A549 (cell line): ENCODE measurements around the gene SP140L.

Experiments
- MAZ ChIP-seq: fragments of 150-350 bp; IDR thresholded peaks from 2 replicates; pipeline ENCODE4 v1.6.1; 2014; ENCODE audit warnings: antibody characterized with exemption, low read depth, low read length, borderline replicate concordance
- RFX5 ChIP-seq: fragments of 450-650 bp; IDR thresholded peaks from 2 replicates; pipeline ENCODE4 v1.7.1; 2014; ENCODE audit warnings: antibody characterized with exemption, mild to moderate bottlenecking, moderate library complexity
- TF ChIP-seq, protein P1 (sequence below): fragments of >200 bp; sonication (Bioruptor Twin); formaldehyde crosslinking; IDR thresholded peaks from 3 replicates; pipeline ENCODE4 v1.5.1; 2016
- TF ChIP-seq, protein P2 (sequence below): fragments of 150-350 bp; IDR thresholded peaks from 2 replicates; pipeline ENCODE4 v1.6.1; 2014; ENCODE audit warnings: low read depth, mild to moderate bottlenecking, low read length
- TF ChIP-seq, protein P3 (sequence below): IDR thresholded peaks from 2 replicates; pipeline ENCODE4 v1.6.1; 2012

DNA sequence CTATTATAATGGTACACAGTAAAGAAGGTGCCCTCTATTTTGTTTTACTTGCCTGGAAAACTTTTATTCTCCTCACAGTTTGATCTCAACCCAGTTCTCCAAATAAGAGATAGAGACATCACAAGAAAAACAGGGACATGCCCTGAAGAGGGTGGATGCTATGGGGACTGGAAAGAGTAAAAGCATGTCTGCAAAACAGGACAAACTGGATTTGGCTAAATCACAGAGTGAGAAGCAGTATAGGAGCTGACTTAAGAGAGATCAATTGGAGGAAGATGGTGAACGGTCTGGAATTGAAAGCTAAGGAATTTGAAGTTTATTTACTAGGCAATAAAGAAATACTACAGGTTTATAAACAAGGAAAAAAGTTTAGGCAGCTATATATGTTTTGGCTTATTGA is 33.0 kb downstream of the SP140L start:
- TF ChIP-seq, protein P1, sequence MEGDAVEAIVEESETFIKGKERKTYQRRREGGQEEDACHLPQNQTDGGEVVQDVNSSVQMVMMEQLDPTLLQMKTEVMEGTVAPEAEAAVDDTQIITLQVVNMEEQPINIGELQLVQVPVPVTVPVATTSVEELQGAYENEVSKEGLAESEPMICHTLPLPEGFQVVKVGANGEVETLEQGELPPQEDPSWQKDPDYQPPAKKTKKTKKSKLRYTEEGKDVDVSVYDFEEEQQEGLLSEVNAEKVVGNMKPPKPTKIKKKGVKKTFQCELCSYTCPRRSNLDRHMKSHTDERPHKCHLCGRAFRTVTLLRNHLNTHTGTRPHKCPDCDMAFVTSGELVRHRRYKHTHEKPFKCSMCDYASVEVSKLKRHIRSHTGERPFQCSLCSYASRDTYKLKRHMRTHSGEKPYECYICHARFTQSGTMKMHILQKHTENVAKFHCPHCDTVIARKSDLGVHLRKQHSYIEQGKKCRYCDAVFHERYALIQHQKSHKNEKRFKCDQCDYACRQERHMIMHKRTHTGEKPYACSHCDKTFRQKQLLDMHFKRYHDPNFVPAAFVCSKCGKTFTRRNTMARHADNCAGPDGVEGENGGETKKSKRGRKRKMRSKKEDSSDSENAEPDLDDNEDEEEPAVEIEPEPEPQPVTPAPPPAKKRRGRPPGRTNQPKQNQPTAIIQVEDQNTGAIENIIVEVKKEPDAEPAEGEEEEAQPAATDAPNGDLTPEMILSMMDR, result no peak
- TF ChIP-seq, protein P2, sequence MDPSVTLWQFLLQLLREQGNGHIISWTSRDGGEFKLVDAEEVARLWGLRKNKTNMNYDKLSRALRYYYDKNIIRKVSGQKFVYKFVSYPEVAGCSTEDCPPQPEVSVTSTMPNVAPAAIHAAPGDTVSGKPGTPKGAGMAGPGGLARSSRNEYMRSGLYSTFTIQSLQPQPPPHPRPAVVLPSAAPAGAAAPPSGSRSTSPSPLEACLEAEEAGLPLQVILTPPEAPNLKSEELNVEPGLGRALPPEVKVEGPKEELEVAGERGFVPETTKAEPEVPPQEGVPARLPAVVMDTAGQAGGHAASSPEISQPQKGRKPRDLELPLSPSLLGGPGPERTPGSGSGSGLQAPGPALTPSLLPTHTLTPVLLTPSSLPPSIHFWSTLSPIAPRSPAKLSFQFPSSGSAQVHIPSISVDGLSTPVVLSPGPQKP, result no peak
- TF ChIP-seq, protein P3, sequence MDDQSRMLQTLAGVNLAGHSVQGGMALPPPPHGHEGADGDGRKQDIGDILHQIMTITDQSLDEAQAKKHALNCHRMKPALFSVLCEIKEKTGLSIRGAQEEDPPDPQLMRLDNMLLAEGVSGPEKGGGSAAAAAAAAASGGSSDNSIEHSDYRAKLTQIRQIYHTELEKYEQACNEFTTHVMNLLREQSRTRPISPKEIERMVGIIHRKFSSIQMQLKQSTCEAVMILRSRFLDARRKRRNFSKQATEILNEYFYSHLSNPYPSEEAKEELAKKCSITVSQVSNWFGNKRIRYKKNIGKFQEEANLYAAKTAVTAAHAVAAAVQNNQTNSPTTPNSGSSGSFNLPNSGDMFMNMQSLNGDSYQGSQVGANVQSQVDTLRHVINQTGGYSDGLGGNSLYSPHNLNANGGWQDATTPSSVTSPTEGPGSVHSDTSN, result no peak
- TF ChIP-seq MAZ, result no peak
- no peak for TF ChIP-seq RFX5
